Measurements from ENCODE around the gene CEBPZOS. TPM values are rescaled to one million over a fixed set of nuclear protein-coding genes. Genes with fewer than 3 reads are reported as not detected.

Gene CEBPZOS
- not detected in 3 replicates for total RNA-seq
- long read RNA-seq, partial matches to known transcripts = 0 of 2 reads
- long read RNA-seq, other reads (novel, unspliced or antisense) = 2 of 2 reads

- Mint-ChIP-seq H3K36me3 (ENCODE audit: low read depth) (peaks cover 8% of the 10 kb centered on the region), H3K27me3 (ENCODE audit: low read depth) (no peaks in the 10 kb centered on the region), H3K4me1 (ENCODE audit: low read depth) (no peaks in the 10 kb centered on the region), H3K9me3 (ENCODE audit: low read depth) (no peaks in the 10 kb centered on the region), H3K4me3 (ENCODE audit: unreplicated experiment) (no peak within 1 kb of the TSS), H3K27ac (ENCODE audit: unreplicated experiment) (no peak within 1 kb of the TSS)
- no peak for TF ChIP-seq CTCF (IDR thresholded peaks at IDR 0.05)
- no peak for DNase-seq (ENCODE audit: low spot score)
These were observed at the start of gene CEBPZOS for GRCh38 chr2:37196320-37197195. Gene CEBPZOS, plus strand, starts transcription at chr2:37196496. Its CDS starts 3,209 bp downstream, at chr2:37199705.

- peaks cover 23% of the 10 kb centered on the region for H3K36me3 Mint-ChIP-seq (ENCODE audit: low read depth)
- DNase-seq (ENCODE audit: low spot score) = no peak
- no peaks in the 10 kb centered on the region for H3K9me3 Mint-ChIP-seq (ENCODE audit: low read depth)
- peak overlapping the region; percentile 39 for H3K27ac Mint-ChIP-seq (ENCODE audit: unreplicated experiment)
- no peak for TF ChIP-seq CTCF (IDR thresholded peaks at IDR 0.05)
- peaks cover 18% of the 10 kb centered on the region for H3K4me1 Mint-ChIP-seq (ENCODE audit: low read depth)
- H3K4me3 Mint-ChIP-seq (ENCODE audit: unreplicated experiment) = no peak overlapping the region
- H3K27me3 Mint-ChIP-seq (ENCODE audit: low read depth) = no peaks in the 10 kb centered on the region
These were observed 48.0 kb upstream of the CEBPZOS start for GRCh38 chr2:37148325-37148724.

GRCh38 chr2:37149626-37150322 lies 46.5 kb upstream of the CEBPZOS start:
- no peaks in the 10 kb centered on the region for H3K27me3 Mint-ChIP-seq (ENCODE audit: low read depth)
- peaks cover 27% of the 10 kb centered on the region for H3K36me3 Mint-ChIP-seq (ENCODE audit: low read depth)
- TF ChIP-seq CTCF (IDR thresholded peaks at IDR 0.05) = no peak
- peaks cover 25% of the 10 kb centered on the region for H3K4me1 Mint-ChIP-seq (ENCODE audit: low read depth)
- peaks cover 6% of the 10 kb centered on the region for H3K9me3 Mint-ChIP-seq (ENCODE audit: low read depth)
- no peak for DNase-seq (ENCODE audit: low spot score)
- H3K27ac Mint-ChIP-seq (ENCODE audit: unreplicated experiment) = no peak overlapping the region
- H3K4me3 Mint-ChIP-seq (ENCODE audit: unreplicated experiment) = no peak overlapping the region

- Mint-ChIP-seq H3K27me3 (ENCODE audit: low read depth) (no peaks in the 10 kb centered on the region), H3K4me1 (ENCODE audit: low read depth) (peaks cover 40% of the 10 kb centered on the region), H3K4me3 (ENCODE audit: unreplicated experiment) (no peak overlapping the region), H3K36me3 (ENCODE audit: low read depth) (peaks cover 16% of the 10 kb centered on the region), H3K9me3 (ENCODE audit: low read depth) (peaks cover 6% of the 10 kb centered on the region), H3K27ac (ENCODE audit: unreplicated experiment) (no peak overlapping the region)
- DNase-seq (ENCODE audit: low spot score) = no peak
- no peak for TF ChIP-seq CTCF (IDR thresholded peaks at IDR 0.05)
These were observed 43.1 kb upstream of the CEBPZOS start for GRCh38 chr2:37153224-37153623.

- no peak for DNase-seq (ENCODE audit: low spot score)
- H3K4me1 Mint-ChIP-seq (ENCODE audit: low read depth) = peaks cover 38% of the 10 kb centered on the region
- peaks cover 6% of the 10 kb centered on the region for H3K9me3 Mint-ChIP-seq (ENCODE audit: low read depth)
- H3K27ac Mint-ChIP-seq (ENCODE audit: unreplicated experiment) = no peak overlapping the region
- no peak for TF ChIP-seq CTCF (IDR thresholded peaks at IDR 0.05)
- no peak overlapping the region for H3K4me3 Mint-ChIP-seq (ENCODE audit: unreplicated experiment)
- no peaks in the 10 kb centered on the region for H3K27me3 Mint-ChIP-seq (ENCODE audit: low read depth)
- peaks cover 12% of the 10 kb centered on the region for H3K36me3 Mint-ChIP-seq (ENCODE audit: low read depth)
These were observed 41.5 kb upstream of the CEBPZOS start for GRCh38 chr2:37154785-37155184.

Data from chondrocyte (in vitro differentiated cells).